Gastrocnemius medialis (tissue), 4 donors: ENCODE data around the gene RAD51C.

Source experiments
- CTCF ChIP-seq, 5 experiments: fragments of 450-650 bp in 3 of 5; fragments of 200-600 bp in 2 of 5; sonication (generic) in 2 of 5; IDR thresholded peaks in 4 of 5; conservative IDR thresholded peaks in 1 of 5; 1 replicate in 4 of 5; 2 replicates in 1 of 5; pipeline ENCODE4 v1.5.1; 2016 to 2019; ENCODE audit warnings: antibody characterized with exemption in 5 of 5, mild to moderate bottlenecking in 3 of 5, moderate library complexity in 3 of 5
- POLR2A ChIP-seq, 2 donors: fragments of 450-650 bp; IDR thresholded peaks; one replicate each; pipeline ENCODE4 v1.6.1; 2017; ENCODE audit warnings: antibody characterized with exemption in 2 of 2, mild to moderate bottlenecking in 2 of 2, moderate library complexity in 2 of 2

GRCh38 chr17:58722274-58722673 is 29.9 kb downstream of the RAD51C start:
- no peak for TF ChIP-seq CTCF (IDR thresholded peaks at IDR 0.05 in 4 of 5, conservative IDR thresholded peaks at IDR 0.05 in 1 of 5)
- TF ChIP-seq POLR2A (IDR thresholded peaks at IDR 0.05), result no peak
